GM12878 (cell line): ENCODE measurements around the gene OR8A1. TPM values are rescaled to one million over a fixed set of nuclear protein-coding genes. Genes with fewer than 3 reads are reported as not detected.

Source experiments
- ATAC-seq: fragments of 200-7000 bp; cut with Tn5 transposase; 3 replicates; pipeline ENCODE4 v1.9.1; 2020; ENCODE audit warnings: mild to moderate bottlenecking, moderate library complexity
- BruUV-seq: library from RNA; stranded (reverse); fragments of 400-500 nt; replicated peaks from 2 replicates; lab custom pipeline; 2021; lab: Mats Ljungman, UMichigan
- CTCF ChIA-PET: fragments of 300-600 bp; sonication (Branson Sonifier 250); formaldehyde crosslinking; extraction: SDS; loops from one replicate; lab custom pipeline; 2021; ENCODE audit warnings: inconsistent platforms; lab: Yijun Ruan, JAX
- POLR2A ChIA-PET: fragments of 350-600 bp; formaldehyde crosslinking; extraction: SDS; loops from one replicate; lab custom pipeline; 2021; ENCODE audit warnings: inconsistent platforms; lab: Charles Lee
- RAD21 ChIA-PET: fragments of 300-600 bp; sonication (Branson Sonifier 250); formaldehyde crosslinking; loops from one replicate; lab custom pipeline; 2023; ENCODE audit warnings: antibody characterized with exemption; ENCODE audit not compliant: unreplicated experiment; lab: Charles Lee
- SMC1A ChIA-PET: fragments of 300-600 bp; sonication (Branson Sonifier 250); formaldehyde crosslinking; loops from one replicate; lab custom pipeline; 2023; ENCODE audit not compliant: unreplicated experiment, uncharacterized antibody; lab: Charles Lee
- DNase-seq: peaks from one replicate; pipeline ENCODE4 v3.0.0-alpha.2; 2011; ENCODE audit warnings: low read depth, low spot score
- FAIRE-seq: peaks from 3 replicates; lab custom pipeline; 2011; peaks lifted over from hg19 to GRCh38; lab: Jason Lieb, UNC
- H2AFZ ChIP-seq: 2 replicates; pipeline ENCODE4 v1.6.0; 2011; ENCODE audit warnings: low read depth, low read length, control low read depth; ENCODE audit not compliant: control insufficient read depth
- H3K27ac ChIP-seq: 2 replicates; pipeline ENCODE4 v1.5.1; 2011; ENCODE audit warnings: control low read depth; ENCODE audit not compliant: control insufficient read depth, insufficient read depth
- H3K27me3 ChIP-seq, 2 experiments: replicated peaks in 1 of 2; 2 replicates each; pipeline versions ENCODE4 v1.6.0 to v1.6.1; 2011; ENCODE audit warnings: low read length in 1 of 2; ENCODE audit not compliant: control insufficient read depth in 2 of 2, insufficient read depth in 2 of 2
- H3K36me3 ChIP-seq, 2 experiments: 2 replicates each; pipeline ENCODE4 v1.5.1; 2011; ENCODE audit warnings: low read length in 1 of 2; ENCODE audit not compliant: control insufficient read depth in 2 of 2, insufficient read depth in 2 of 2
- H3K4me1 ChIP-seq: 2 replicates; pipeline ENCODE4 v1.6.1; 2011; ENCODE audit warnings: mild to moderate bottlenecking, low read length, moderate library complexity, mixed read lengths; ENCODE audit not compliant: control insufficient read depth, insufficient read depth
- H3K4me2 ChIP-seq: 2 replicates; pipeline ENCODE4 v1.6.0; 2011; ENCODE audit warnings: control low read depth; ENCODE audit not compliant: control insufficient read depth, insufficient read depth
- H3K4me3 ChIP-seq: fragments of 200-600 bp; sonication (generic); 2 replicates; pipeline ENCODE4 v1.5.1; 2016
- H3K79me2 ChIP-seq: 2 replicates; pipeline ENCODE4 v1.6.0; 2011; ENCODE audit warnings: low read length; ENCODE audit not compliant: control insufficient read depth, insufficient read depth
- H3K9ac ChIP-seq: 2 replicates; pipeline ENCODE4 v1.8.0; 2011; ENCODE audit warnings: low read length, control low read depth, mixed read lengths; ENCODE audit not compliant: control insufficient read depth, insufficient read depth
- H3K9me3 ChIP-seq: replicated peaks from 3 replicates; pipeline ENCODE4 v1.5.1; 2011; ENCODE audit warnings: mild to moderate bottlenecking, low read length; ENCODE audit not compliant: control insufficient read depth, insufficient read depth
- H4K20me1 ChIP-seq: 2 replicates; pipeline ENCODE4 v1.6.0; 2011; ENCODE audit not compliant: control insufficient read depth, insufficient read depth
- BCL11A ChIP-seq: IDR thresholded peaks from 2 replicates; pipeline ENCODE4 v1.6.1; 2011; ENCODE audit warnings: low read depth, low read length
- CEBPB ChIP-seq, 2 experiments: fragments of 150-350 bp in 1 of 2; IDR thresholded peaks; 2 replicates each; pipeline ENCODE4 v1.6.1; 2012 to 2014; ENCODE audit warnings: low read depth in 2 of 2, low read length in 2 of 2, borderline replicate concordance in 1 of 2, inconsistent platforms in 1 of 2
- EGR1 ChIP-seq, 2 experiments: IDR thresholded peaks; 1 replicate in 1 of 2; 2 replicates in 1 of 2; pipeline ENCODE4 v1.6.1; 2011 to 2012; ENCODE audit warnings: low read depth in 2 of 2, low read length in 2 of 2, borderline replicate concordance in 1 of 2, mild to moderate bottlenecking in 1 of 2, moderate library complexity in 1 of 2
- LARP7 ChIP-seq: fragments of 450-650 bp; IDR thresholded peaks from 2 replicates; pipeline ENCODE4 v1.6.1; 2017; ENCODE audit warnings: mild to moderate bottlenecking
- MAX ChIP-seq: IDR thresholded peaks from 2 replicates; pipeline ENCODE4 v1.6.1; 2012; ENCODE audit warnings: low read depth, low read length, improper control_type of control experiment
- MEF2A ChIP-seq: IDR thresholded peaks from 2 replicates; pipeline ENCODE4 v1.6.1; 2011; ENCODE audit warnings: low read depth, mild to moderate bottlenecking, low read length, moderate library complexity; ENCODE audit not compliant: insufficient read depth
- MTA2 ChIP-seq: fragments of 450-650 bp; IDR thresholded peaks from 2 replicates; pipeline ENCODE4 v1.6.1; 2016; ENCODE audit warnings: low read depth, mild to moderate bottlenecking, moderate library complexity
- POU2F2 ChIP-seq: IDR thresholded peaks from 3 replicates; pipeline ENCODE4 v1.6.1; 2011; ENCODE audit warnings: low read depth, mild to moderate bottlenecking, low read length, borderline replicate concordance
- RBBP5 ChIP-seq: fragments of 200-600 bp; sonication (generic); conservative IDR thresholded peaks from 2 replicates; pipeline ENCODE4 v1.6.1; 2016
- SKIL ChIP-seq: fragments of 450-650 bp; IDR thresholded peaks from 2 replicates; pipeline ENCODE4 v1.6.1; 2017; ENCODE audit warnings: mild to moderate bottlenecking, low read depth, inconsistent platforms; ENCODE audit not compliant: poor library complexity, severe bottlenecking
- SREBF1 ChIP-seq: IDR thresholded peaks from 2 replicates; pipeline ENCODE4 v1.6.1; 2012; ENCODE audit warnings: mild to moderate bottlenecking, low read length
- SUPT20H ChIP-seq: IDR thresholded peaks from 2 replicates; pipeline ENCODE4 v1.6.1; 2011; ENCODE audit warnings: low read depth, mild to moderate bottlenecking, low read length, moderate library complexity, borderline replicate concordance; ENCODE audit not compliant: control insufficient read depth
- WGBS: methylation state at CpG from one replicate; pipeline ENCODE4 v1.1.6; 2016; ENCODE audit warnings: low lambda C conversion rate; ENCODE audit not compliant: insufficient replicate concordance, insufficient coverage; ENCODE audit errors: missing lambda C conversion rate; 5-methylcytosine and 5-hydroxymethylcytosine counted together
- in situ Hi-C: fragments of 300-500 bp; cut with MboI; formaldehyde crosslinking; loops from 9 replicates; pipeline ENCODE4 v1.14.3; 2018; ENCODE audit warnings: mixed read lengths
- intact Hi-C: fragments of 100-400 bp; cut with micrococcal nuclease; formaldehyde crosslinking; loops from one replicate; pipeline ENCODE4 v1.14.2; 2022; ENCODE audit not compliant: unreplicated experiment
- polyA plus RNA-seq, 11 experiments: library from polyadenylated mRNA; depleted of rRNA in 4 of 11; unstranded in 6 of 11; stranded (reverse) in 5 of 11; fragments of >200 nt; fragmentation: Nextera tagmentation in 4 of 11; fragmentation: Illumina TruSeq in 1 of 11; extraction: Ambion mirVana in 4 of 11; extraction: Trizol in 1 of 11; gene quantifications; 1 replicate in 1 of 11; 2 replicates in 10 of 11; pipeline versions ENCODE4 v1.2.1 to v1.2.3, GENCODE V29; 2011 to 2016; ENCODE audit warnings: inconsistent platforms in 2 of 11, missing spikeins in 2 of 11, low read depth in 1 of 11
- total RNA-seq, 4 experiments: library from RNA; depleted of rRNA in 3 of 4; stranded (reverse); fragments of >200 nt in 3 of 4; fragmentation: Illumina TruSeq in 1 of 4; extraction: Trizol in 1 of 4; gene quantifications; 2 replicates each; pipeline versions ENCODE4 v1.2.1 to v1.2.3, GENCODE V29; 2013 to 2021

The OR8A1 gene
- total and polyA plus RNA-seq, 10 of the 15 experiments (the other 5 are each of a cell fraction or from before 2014, with no cell fraction given): not detected

- H2AFZ ChIP-seq: no peak within 1 kb of the TSS
- H3K4me3 ChIP-seq: no peak within 1 kb of the TSS
- H3K9ac ChIP-seq: no peak within 1 kb of the TSS
- in situ Hi-C loops: no loop called here
- H3K4me2 ChIP-seq: no peak within 1 kb of the TSS
- FAIRE-seq: no peak
- no peaks in the 10 kb centered on the region for H4K20me1 ChIP-seq
- no peaks in the 10 kb centered on the region for H3K4me1 ChIP-seq
- no peaks in the 10 kb centered on the region for H3K79me2 ChIP-seq
- intact Hi-C loops: no loop called here
- RAD21 ChIA-PET: no interaction called here
- SMC1A ChIA-PET: no interaction called here
- TF ChIP-seq RBBP5 (no peak), MAX (no peak)
- CTCF ChIA-PET: no interaction called here
- POLR2A ChIA-PET: no interaction called here
- no peak for DNase-seq
- ATAC-seq: no peak
- H3K27ac ChIP-seq: no peak within 1 kb of the TSS
- H3K36me3 ChIP-seq: no peaks in the 10 kb centered on the region
- H3K27me3 ChIP-seq: no peaks in the 10 kb centered on the region
- no TSS peak for BruUV-seq
- 32% methylated on average over 5 of the region's 5 CpGs for WGBS
- H3K9me3 ChIP-seq: no peaks in the 10 kb centered on the region
These were observed 41.3 kb downstream of the OR8A1 start, which contains the start of gene PANX3 for GRCh38 chr11:124611064-124611463. Gene PANX3 (plus strand): TSS chr11:124611428. CDS start chr11:124611557, 129 bp downstream.

- H3K79me2 ChIP-seq: no peaks in the 10 kb centered on the region
- TF ChIP-seq BCL11A: no peak
- no peak for TF ChIP-seq MTA2
- TF ChIP-seq SUPT20H: no peak
- no peak for TF ChIP-seq LARP7
- no peak for TF ChIP-seq SREBF1
- TF ChIP-seq EGR1 (IDR thresholded peaks at IDR 0.05; ENCODE audit: borderline replicate concordance in 1 of 2, low read depth in 2 of 2, low read length in 2 of 2): no peak
- TF ChIP-seq MAX: no peak
- TF ChIP-seq MEF2A: no peak
- TF ChIP-seq CEBPB (IDR thresholded peaks at IDR 0.05; ENCODE audit: borderline replicate concordance in 1 of 2, low read depth in 2 of 2, low read length in 2 of 2): no peak
- no peak for TF ChIP-seq SKIL
- TF ChIP-seq POU2F2: no peak
- TF ChIP-seq, all 136 proteins: peak for 0
- no peak for FAIRE-seq
- ChIA-PET POLR2A (interaction anchor here (1.3 kb wide), 1 partner anchor 342 kb away, joined by 3 read pairs; the partner anchor contains the start of gene CCDC15), CTCF (no interaction called here), RAD21 (no interaction called here), SMC1A (interaction anchor here (0.6 kb wide), 2 partner anchors 283 to 1580 kb away, joined by 3 to 4 read pairs; no protein-coding TSS in a partner anchor)
- Histone ChIP-seq H3K4me2 (no peak overlapping the region), H3K9ac (no peak overlapping the region), H3K4me1 (no peaks in the 10 kb centered on the region), H2AFZ (no peak overlapping the region), H3K4me3 (no peak overlapping the region), H3K27me3 (no peaks in the 10 kb centered on the region), H3K27ac (no peak overlapping the region), H3K36me3 (no peaks in the 10 kb centered on the region), H3K9me3 (no peaks in the 10 kb centered on the region), H4K20me1 (no peaks in the 10 kb centered on the region)
- ATAC-seq: peak; percentile 60
- WGBS: 9% methylated on average over 3 of the region's 3 CpGs
- BruUV-seq: no TSS peak
- DNase-seq: no peak
- in situ Hi-C loops: no loop called here
- intact Hi-C loops: no loop called here
These were observed 42.2 kb downstream of the OR8A1 start for GRCh38 chr11:124612045-124612444.
